ENCODE measurements around the gene SPATA13. TPM values are rescaled to one million over a fixed set of nuclear protein-coding genes. Genes with fewer than 3 reads are reported as not detected.

SPATA13 gene
- total RNA-seq, 1 experiment from 2014 or later: 10.5 TPM

DNA sequence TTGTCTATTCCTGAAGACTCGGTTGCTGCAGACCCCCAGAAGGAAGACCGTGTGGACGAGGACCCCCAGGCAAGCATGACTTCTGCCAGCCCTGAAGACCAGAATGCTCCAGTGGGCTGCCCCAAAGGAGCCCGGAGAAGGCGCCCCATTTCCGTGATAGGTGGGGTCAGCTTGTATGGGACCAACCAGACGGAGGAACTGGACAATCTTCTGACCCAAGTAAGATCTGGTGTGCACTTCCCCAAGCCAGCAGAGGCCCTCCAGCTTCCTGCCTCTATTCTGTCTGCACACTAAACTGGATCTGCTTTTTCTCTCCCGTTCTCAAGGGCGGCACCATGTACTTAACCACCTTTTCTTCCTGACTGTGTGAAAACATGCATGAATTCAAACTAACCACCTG lies 89.1 kb downstream of the SPATA13 start:
- H3K27ac Mint-ChIP-seq (ENCODE audit: unreplicated experiment): no peak overlapping the region
- no TSS peak for BruUV-seq (replicated peaks)

GRCh38 chr13:24250376-24251057 lies 90.0 kb downstream of the SPATA13 start:
- Mint-ChIP-seq H3K36me3 (ENCODE audit: insufficient read depth, unreplicated experiment) (no peaks in the 10 kb centered on the region), H3K27me3 (ENCODE audit: insufficient read depth, unreplicated experiment) (no peaks in the 10 kb centered on the region)
- POLR2A ChIA-PET: no interaction called here

More for the DNA sequence above, 89.1 kb downstream of the SPATA13 start:
- Mint-ChIP-seq H3K9me3 (ENCODE audit: unreplicated experiment) (no peaks in the 10 kb centered on the region), H3K27me3 (ENCODE audit: insufficient read depth, unreplicated experiment) (no peaks in the 10 kb centered on the region), H3K4me1 (ENCODE audit: low read depth, unreplicated experiment) (no peaks in the 10 kb centered on the region), H3K4me3 (ENCODE audit: unreplicated experiment) (no peak overlapping the region), H3K36me3 (ENCODE audit: insufficient read depth, unreplicated experiment) (no peaks in the 10 kb centered on the region)
- Histone ChIP-seq H3K9me3 (no peaks in the 10 kb centered on the region), H3K4me1 (no peaks in the 10 kb centered on the region), H3K27me3 (replicated peaks; ENCODE audit: control insufficient read depth, insufficient read depth, low read length) (no peaks in the 10 kb centered on the region), H3K36me3 (ENCODE audit: control insufficient read depth, insufficient read depth, low read length) (no peaks in the 10 kb centered on the region; the same call in 1 of the 2 replicates), H3K4me3 (ENCODE audit: low read depth, low read length) (no peak overlapping the region)
- intact Hi-C loops (cut with micrococcal nuclease; ENCODE audit: unreplicated experiment): no loop called here
- ChIA-PET CTCF (interaction anchor here (1.3 kb wide), 1 partner anchor 21 kb away, joined by 5 read pairs; no protein-coding TSS in a partner anchor), POLR2A (no interaction called here)
- no peak for TF ChIP-seq CTCF (IDR thresholded peaks at IDR 0.05; ENCODE audit: insufficient read depth in 1 of 2, low read depth in 1 of 2, low read length in 1 of 2, severe bottlenecking in 1 of 2, unreplicated experiment in 1 of 2)
- DNase-seq: no peak

DNA sequence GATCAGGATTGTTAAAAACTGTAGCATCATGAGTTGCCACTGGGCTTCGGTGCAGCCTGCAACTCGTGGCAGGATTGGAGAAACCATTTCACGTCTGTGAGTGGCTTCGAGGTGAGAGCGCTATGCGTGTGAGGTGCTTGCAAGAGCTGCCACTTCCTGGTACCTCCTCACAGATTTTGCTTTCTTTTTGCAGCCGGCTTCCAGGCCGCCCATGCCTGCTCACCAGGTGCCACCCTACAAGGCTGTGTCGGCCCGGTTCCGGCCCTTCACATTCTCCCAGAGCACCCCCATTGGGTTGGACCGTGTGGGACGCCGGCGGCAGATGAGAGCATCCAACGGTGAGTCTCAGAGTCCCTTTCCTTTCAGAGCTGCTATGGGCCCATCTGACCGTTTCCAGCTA lies 91.0 kb downstream of the SPATA13 start:
- intact Hi-C loops (cut with micrococcal nuclease; ENCODE audit: unreplicated experiment): no loop called here
- Histone ChIP-seq H3K36me3 (ENCODE audit: control insufficient read depth, insufficient read depth, low read length) (no peaks in the 10 kb centered on the region; the same call in 1 of the 2 replicates), H3K9me3 (no peaks in the 10 kb centered on the region), H3K27me3 (replicated peaks; ENCODE audit: control insufficient read depth, insufficient read depth, low read length) (no peaks in the 10 kb centered on the region), H3K4me3 (ENCODE audit: low read depth, low read length) (no peak overlapping the region), H3K4me1 (no peaks in the 10 kb centered on the region)
- CTCF ChIA-PET: no interaction called here
- no TSS peak for BruUV-seq (replicated peaks)
- no peaks in the 10 kb centered on the region for H3K4me1 Mint-ChIP-seq (ENCODE audit: low read depth, unreplicated experiment)
- no peaks in the 10 kb centered on the region for H3K27me3 Mint-ChIP-seq (ENCODE audit: insufficient read depth, unreplicated experiment)
- H3K9me3 Mint-ChIP-seq (ENCODE audit: unreplicated experiment): no peaks in the 10 kb centered on the region
- DNase-seq: no peak
- H3K36me3 Mint-ChIP-seq (ENCODE audit: insufficient read depth, unreplicated experiment): no peaks in the 10 kb centered on the region
- no peak overlapping the region for H3K4me3 Mint-ChIP-seq (ENCODE audit: unreplicated experiment)
- no peak for TF ChIP-seq CTCF (IDR thresholded peaks at IDR 0.05; ENCODE audit: insufficient read depth in 1 of 2, low read depth in 1 of 2, low read length in 1 of 2, severe bottlenecking in 1 of 2, unreplicated experiment in 1 of 2)
- no peak overlapping the region for H3K27ac Mint-ChIP-seq (ENCODE audit: unreplicated experiment)
- POLR2A ChIA-PET: no interaction called here

More at GRCh38 chr13:24250376-24251057, 90.0 kb downstream of the SPATA13 start:
- Histone ChIP-seq H3K4me1 (no peaks in the 10 kb centered on the region), H3K4me3 (ENCODE audit: low read depth, low read length) (no peak overlapping the region), H3K27me3 (replicated peaks; ENCODE audit: control insufficient read depth, insufficient read depth, low read length) (no peaks in the 10 kb centered on the region), H3K36me3 (ENCODE audit: control insufficient read depth, insufficient read depth, low read length) (no peaks in the 10 kb centered on the region; the same call in 1 of the 2 replicates), H3K9me3 (no peaks in the 10 kb centered on the region)
- Mint-ChIP-seq H3K4me1 (ENCODE audit: low read depth, unreplicated experiment) (no peaks in the 10 kb centered on the region), H3K4me3 (ENCODE audit: unreplicated experiment) (no peak overlapping the region), H3K9me3 (ENCODE audit: unreplicated experiment) (no peaks in the 10 kb centered on the region), H3K27ac (ENCODE audit: unreplicated experiment) (no peak overlapping the region)
- BruUV-seq (replicated peaks): no TSS peak
- TF ChIP-seq CTCF (IDR thresholded peaks at IDR 0.05; ENCODE audit: insufficient read depth in 1 of 2, low read depth in 1 of 2, low read length in 1 of 2, severe bottlenecking in 1 of 2, unreplicated experiment in 1 of 2): no peak
- DNase-seq: no peak
- intact Hi-C loops (cut with micrococcal nuclease; ENCODE audit: unreplicated experiment): no loop called here
- CTCF ChIA-PET: no interaction called here

Measured in Caco-2 (cell line).